ACC112 (cell line): ENCODE measurements around the gene NFATC2IP.

Source experiments
- H2AFZ ChIP-seq: fragments of 200-600 bp; sonication (generic); one replicate; pipeline ENCODE4 v1.6.0; 2017; ENCODE audit warnings: antibody characterized with exemption, low read length; ENCODE audit not compliant: unreplicated experiment
- H3K27ac ChIP-seq: fragments of 200-600 bp; sonication (generic); 2 replicates; pipeline ENCODE4 v1.5.1; 2014; ENCODE audit warnings: low read depth, mild to moderate bottlenecking, antibody characterized with exemption, low read length, moderate library complexity
- H3K27me3 ChIP-seq: fragments of 200-600 bp; sonication (generic); 2 replicates; pipeline ENCODE4 v1.6.1; 2014; ENCODE audit warnings: mild to moderate bottlenecking, antibody characterized with exemption, low read length, moderate library complexity, mixed read lengths; ENCODE audit not compliant: insufficient read depth
- H3K36me3 ChIP-seq: fragments of 200-600 bp; sonication (generic); 2 replicates; pipeline ENCODE4 v1.6.1; 2016; ENCODE audit warnings: mild to moderate bottlenecking, antibody characterized with exemption, low read length, moderate library complexity, mixed read lengths; ENCODE audit not compliant: insufficient read depth
- H3K4me1 ChIP-seq: fragments of 200-600 bp; sonication (generic); one replicate; pipeline ENCODE4 v1.6.1; 2016; ENCODE audit warnings: low read length, mixed read lengths; ENCODE audit not compliant: insufficient read depth, unreplicated experiment, control insufficient read depth
- H3K4me3 ChIP-seq: fragments of 200-600 bp; sonication (generic); 2 replicates; pipeline ENCODE4 v1.5.1; 2014; ENCODE audit warnings: mild to moderate bottlenecking, low read depth, low read length
- H3K79me2 ChIP-seq: fragments of 200-600 bp; sonication (generic); one replicate; pipeline ENCODE4 v1.6.0; 2016; ENCODE audit warnings: low read length; ENCODE audit not compliant: control insufficient read depth, unreplicated experiment, insufficient read depth

NFATC2IP gene

GRCh38 chr16:28984091-28984490 lies 33.4 kb downstream of the NFATC2IP start:
- Histone ChIP-seq H3K4me3 (no peak overlapping the region), H3K27me3 (no peaks in the 10 kb centered on the region), H2AFZ (no peak overlapping the region), H3K4me1 (no peaks in the 10 kb centered on the region), H3K79me2 (no peaks in the 10 kb centered on the region), H3K27ac (no peak overlapping the region), H3K36me3 (peaks cover 38% of the 10 kb centered on the region)

- Histone ChIP-seq H3K36me3 (peaks cover 38% of the 10 kb centered on the region), H3K79me2 (no peaks in the 10 kb centered on the region), H3K27ac (no peak within 1 kb of the TSS), H2AFZ (no peak within 1 kb of the TSS), H3K4me3 (no peak within 1 kb of the TSS), H3K4me1 (no peaks in the 10 kb centered on the region), H3K27me3 (no peaks in the 10 kb centered on the region)
Measured at GRCh38 chr16:28984619-28985135, 33.9 kb downstream of the NFATC2IP start, which contains the start of gene LAT. Gene LAT (plus strand): TSS chr16:28985052. CDS start chr16:28985418, 366 bp downstream.

- Histone ChIP-seq H3K79me2 (no peaks in the 10 kb centered on the region), H3K27ac (no peak overlapping the region), H3K4me1 (no peaks in the 10 kb centered on the region), H3K36me3 (peaks cover 38% of the 10 kb centered on the region), H3K4me3 (no peak overlapping the region), H3K27me3 (no peaks in the 10 kb centered on the region), H2AFZ (no peak overlapping the region)
Measured at GRCh38 chr16:28985211-28986041, 34.7 kb downstream of the NFATC2IP start.

GRCh38 chr16:28986046-28986445 lies 35.3 kb downstream of the NFATC2IP start:
- H2AFZ ChIP-seq, result no peak overlapping the region
- H3K4me1 ChIP-seq, result no peaks in the 10 kb centered on the region
- no peak overlapping the region for H3K4me3 ChIP-seq
- H3K27me3 ChIP-seq, result no peaks in the 10 kb centered on the region
- H3K79me2 ChIP-seq, result no peaks in the 10 kb centered on the region
- no peak overlapping the region for H3K27ac ChIP-seq
- peaks cover 35% of the 10 kb centered on the region for H3K36me3 ChIP-seq

GRCh38 chr16:28986492-28986891 lies 35.8 kb downstream of the NFATC2IP start:
- H3K4me1 ChIP-seq, result no peaks in the 10 kb centered on the region
- H3K27me3 ChIP-seq, result no peaks in the 10 kb centered on the region
- H3K36me3 ChIP-seq, result peaks cover 30% of the 10 kb centered on the region
- no peak overlapping the region for H3K27ac ChIP-seq
- H2AFZ ChIP-seq, result no peak overlapping the region
- no peak overlapping the region for H3K4me3 ChIP-seq
- H3K79me2 ChIP-seq, result no peaks in the 10 kb centered on the region

GRCh38 chr16:28987170-28987853 lies 36.6 kb downstream of the NFATC2IP start:
- H3K4me3 ChIP-seq, result no peak overlapping the region
- H3K79me2 ChIP-seq, result no peaks in the 10 kb centered on the region
- no peak overlapping the region for H2AFZ ChIP-seq
- no peak overlapping the region for H3K27ac ChIP-seq
- no peaks in the 10 kb centered on the region for H3K4me1 ChIP-seq
- no peaks in the 10 kb centered on the region for H3K27me3 ChIP-seq
- H3K36me3 ChIP-seq, result peaks cover 22% of the 10 kb centered on the region

- Histone ChIP-seq H3K4me1 (no peaks in the 10 kb centered on the region), H3K4me3 (no peak overlapping the region), H3K27me3 (no peaks in the 10 kb centered on the region), H3K79me2 (no peaks in the 10 kb centered on the region), H3K27ac (no peak overlapping the region), H2AFZ (no peak overlapping the region), H3K36me3 (peaks cover 19% of the 10 kb centered on the region; the same call in 1 of the 2 replicates)
Measured at GRCh38 chr16:28989363-28989762, 38.6 kb downstream of the NFATC2IP start.

- no peaks in the 10 kb centered on the region for H3K27me3 ChIP-seq
- H3K79me2 ChIP-seq, result no peaks in the 10 kb centered on the region
- H3K4me3 ChIP-seq, result no peak overlapping the region
- H3K27ac ChIP-seq, result no peak overlapping the region
- H3K4me1 ChIP-seq, result no peaks in the 10 kb centered on the region
- H2AFZ ChIP-seq, result no peak overlapping the region
- peaks cover 19% of the 10 kb centered on the region; the same call in 1 of the 2 replicates for H3K36me3 ChIP-seq
Measured at GRCh38 chr16:28990375-28991040, 39.8 kb downstream of the NFATC2IP start.

GRCh38 chr16:28991687-28992086 lies 41.0 kb downstream of the NFATC2IP start:
- H3K79me2 ChIP-seq, result no peaks in the 10 kb centered on the region
- no peak overlapping the region for H3K27ac ChIP-seq
- no peak overlapping the region for H2AFZ ChIP-seq
- no peaks in the 10 kb centered on the region for H3K27me3 ChIP-seq
- no peak overlapping the region for H3K4me3 ChIP-seq
- H3K4me1 ChIP-seq, result no peaks in the 10 kb centered on the region
- H3K36me3 ChIP-seq, result peaks cover 8% of the 10 kb centered on the region; the same call in 1 of the 2 replicates

GRCh38 chr16:28992496-28992895 lies 41.8 kb downstream of the NFATC2IP start:
- Histone ChIP-seq H3K4me3 (no peak overlapping the region), H3K27ac (no peak overlapping the region), H3K4me1 (no peaks in the 10 kb centered on the region), H2AFZ (no peak overlapping the region), H3K79me2 (no peaks in the 10 kb centered on the region), H3K36me3 (0 out of 2 replicates have a peak, but pooled peaks cover under 1% of the 10 kb centered on the region), H3K27me3 (no peaks in the 10 kb centered on the region)
